HG03442 (cell line): ENCODE data around the gene NLRP6.
"Not testable (repeated sequence)": the region's sequence is repeated elsewhere in the genome, so short reads cannot be mapped to it uniquely, and the experiment has no call there.

Experiments used
- ATAC-seq: cut with Tn5 transposase; IDR thresholded peaks from one replicate; pipeline ENCODE4 v1.9.1; 2021; ENCODE audit warnings: mild to moderate bottlenecking, moderate library complexity; ENCODE audit not compliant: unreplicated experiment

NLRP6 gene

GRCh38 chr11:281486-282161, 3.4 kb downstream of the NLRP6 start:
- no peak for ATAC-seq

DNA sequence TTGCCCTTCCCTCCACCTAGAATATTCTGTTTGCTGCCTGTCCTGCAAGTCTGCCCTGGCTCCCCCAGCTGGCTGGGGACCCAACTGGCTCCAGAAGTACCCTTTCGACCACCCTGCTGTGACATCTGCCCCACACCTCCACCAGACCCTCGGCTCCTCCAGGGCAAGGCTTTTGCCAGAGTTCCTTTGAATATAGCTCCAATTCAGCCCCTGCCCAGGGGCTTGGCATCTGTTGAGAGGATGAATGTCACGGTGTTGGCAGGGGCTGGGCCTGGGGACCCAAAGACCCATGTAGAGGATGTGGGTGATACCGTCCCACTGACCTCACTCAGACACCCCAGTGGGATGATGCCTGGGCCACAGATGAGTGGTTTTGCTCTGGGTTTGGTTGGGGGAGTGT, 4.0 kb downstream of the NLRP6 start:
- no peak for ATAC-seq

GRCh38 chr11:282630-283360, 4.6 kb downstream of the NLRP6 start:
- ATAC-seq, result no peak

DNA sequence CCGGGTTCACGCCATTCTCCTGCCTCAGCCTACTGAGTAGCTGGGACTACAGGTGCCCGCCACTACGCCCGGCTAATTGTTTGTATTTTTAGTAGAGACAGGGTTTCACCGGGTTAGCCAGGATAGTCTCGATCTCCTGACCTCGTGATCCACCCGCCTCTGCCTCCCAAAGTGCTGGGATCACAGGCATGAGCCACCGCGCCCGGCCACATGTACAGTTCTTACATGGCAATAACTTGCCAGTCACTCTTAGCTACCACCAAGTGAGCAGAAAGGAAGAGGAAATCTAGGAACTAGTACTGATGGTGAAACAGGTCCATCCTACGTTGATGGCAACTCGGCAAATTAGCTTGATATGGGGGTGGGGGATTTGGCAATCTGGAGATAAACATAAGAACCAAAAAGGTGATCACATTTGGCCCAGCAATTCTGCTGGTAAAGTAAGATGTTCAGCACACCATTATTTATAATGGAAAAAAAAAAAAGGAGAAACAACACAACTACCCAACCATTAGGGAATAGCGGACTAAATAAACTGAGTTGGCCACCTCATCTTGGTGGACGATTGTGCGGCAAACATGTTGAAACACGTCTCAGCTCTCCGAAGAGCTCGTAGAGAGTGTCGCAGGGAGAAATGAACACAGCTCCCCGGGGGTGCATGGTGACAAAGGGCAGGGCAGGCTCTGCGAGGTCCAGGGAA, 5.3 kb downstream of the NLRP6 start:
- ATAC-seq, result no peak

- ATAC-seq, result no peak
Measured at GRCh38 chr11:284105-285020, 6.2 kb downstream of the NLRP6 start.

DNA sequence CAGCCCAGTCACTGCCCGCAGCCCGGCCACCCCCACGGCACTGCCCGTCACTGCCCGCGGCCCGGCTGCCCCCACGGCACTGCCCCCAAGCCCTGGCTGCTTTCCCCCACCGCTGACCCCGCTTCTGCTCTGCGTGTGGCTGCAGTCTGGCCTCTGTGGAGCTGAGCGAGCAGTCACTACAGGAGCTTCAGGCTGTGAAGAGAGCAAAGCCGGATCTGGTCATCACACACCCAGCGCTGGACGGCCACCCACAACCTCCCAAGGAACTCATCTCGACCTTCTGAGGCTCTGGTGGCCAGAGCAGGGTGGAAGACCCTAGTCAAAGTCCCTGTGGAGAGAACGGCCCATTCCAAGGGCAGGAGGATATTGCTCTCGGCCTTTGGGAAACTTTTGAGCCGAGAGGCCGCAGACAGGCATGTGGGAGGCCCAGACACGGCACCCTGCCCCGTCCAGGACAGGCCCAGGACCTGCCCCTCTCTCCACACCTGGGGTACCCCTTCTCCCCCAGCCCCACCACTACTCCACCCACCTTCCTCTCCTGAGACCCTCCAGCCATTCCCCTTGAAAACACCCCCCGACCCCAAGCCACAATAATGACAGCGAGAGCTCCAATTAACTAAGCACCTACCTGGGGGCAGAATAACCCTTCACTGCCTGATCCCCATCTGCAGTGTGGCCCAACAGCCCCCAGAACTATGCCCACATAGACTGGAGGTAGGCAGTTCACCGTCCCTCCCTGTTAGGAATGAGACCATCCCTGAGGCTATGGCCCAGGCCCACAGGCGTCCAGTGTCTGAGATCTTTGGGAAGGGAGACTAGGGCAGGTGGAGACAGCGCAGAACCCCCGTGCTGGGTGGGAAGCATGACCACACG, 7.0 kb downstream of the NLRP6 start:
- ATAC-seq, result no peak

GRCh38 chr11:285894-286220, 7.7 kb downstream of the NLRP6 start:
- no peak for ATAC-seq

- ATAC-seq, result not testable (repeated sequence)
Measured at GRCh38 chr11:286977-287820, 9.0 kb downstream of the NLRP6 start.

GRCh38 chr11:287821-288477, 9.7 kb downstream of the NLRP6 start:
- ATAC-seq, result no peak

- no peak for ATAC-seq
Measured at GRCh38 chr11:288478-289397, 10.5 kb downstream of the NLRP6 start, which contains the start of gene PGGHG. Gene PGGHG (plus strand): TSS chr11:289126. CDS start chr11:289817, 691 bp downstream.

GRCh38 chr11:289398-289711, 11.1 kb downstream of the NLRP6 start:
- no peak for ATAC-seq

DNA sequence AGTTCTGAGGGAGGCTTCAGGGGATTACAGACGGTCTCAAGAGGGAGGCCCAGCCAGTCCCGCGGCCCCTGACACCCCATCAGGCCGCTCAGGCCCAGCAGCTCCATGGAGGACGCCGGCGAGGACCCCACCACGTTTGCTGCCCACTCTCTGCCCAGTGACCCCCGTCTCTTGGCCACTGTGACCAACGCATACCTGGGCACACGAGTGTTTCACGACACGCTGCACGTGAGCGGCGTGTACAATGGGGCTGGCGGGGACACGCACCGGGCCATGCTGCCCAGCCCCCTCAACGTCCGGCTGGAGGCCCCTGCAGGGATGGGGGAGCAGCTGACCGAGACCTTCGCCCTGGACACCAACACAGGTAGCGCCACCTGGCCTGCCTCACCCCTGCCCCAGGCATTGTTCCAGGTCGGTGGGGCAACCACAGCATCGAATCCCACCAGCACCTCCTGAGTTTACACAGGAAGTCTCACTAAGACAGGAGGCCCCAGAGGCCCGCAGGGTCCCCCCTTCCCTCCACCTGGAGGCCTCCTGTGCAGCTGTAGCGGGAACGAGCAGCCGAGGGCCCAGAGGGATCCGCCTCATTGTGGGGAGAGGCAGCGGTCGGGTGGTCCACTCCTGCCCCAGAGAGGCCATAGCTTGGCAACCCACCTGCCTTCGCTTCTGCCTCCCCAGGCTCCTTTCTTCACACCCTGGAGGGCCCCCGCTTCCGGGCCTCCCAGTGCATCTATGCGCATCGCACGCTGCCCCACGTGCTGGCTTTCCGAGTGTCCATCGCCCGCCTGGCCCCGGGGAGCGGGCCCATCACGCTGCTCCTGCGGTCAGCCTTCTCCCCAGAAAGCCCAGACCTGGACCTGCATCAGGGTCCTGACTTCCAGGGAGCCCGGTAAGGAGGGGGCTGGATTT, 11.8 kb downstream of the NLRP6 start:
- no peak for ATAC-seq

GRCh38 chr11:290621-291231, 12.5 kb downstream of the NLRP6 start:
- ATAC-seq, result no peak

GRCh38 chr11:291281-292210, 13.3 kb downstream of the NLRP6 start:
- ATAC-seq, result no peak
